OCI-LY7 (cell line): ENCODE results near the gene GPRIN3. TPM values are rescaled to one million over a fixed set of nuclear protein-coding genes. Genes with fewer than 3 reads are reported as not detected.
A peak's percentile ranks its signal among the peaks of the same experiment; 100 is the strongest.

ENCODE experiments used
- BruUV-seq: library from RNA; stranded (reverse); fragments of 400-500 nt; replicated peaks from 2 replicates; lab custom pipeline; 2021; lab: Mats Ljungman, UMichigan
- CTCF ChIA-PET: fragments of 300-600 bp; sonication (Branson Sonifier 250); formaldehyde crosslinking; loops from one replicate; lab custom pipeline; 2022; ENCODE audit warnings: antibody characterized with exemption; ENCODE audit not compliant: unreplicated experiment; lab: Charles Lee
- POLR2A ChIA-PET: fragments of 300-600 bp; sonication (Branson Sonifier 250); formaldehyde crosslinking; loops from one replicate; lab custom pipeline; 2022; ENCODE audit warnings: antibody characterized with exemption; lab: Charles Lee
- DNase-seq: peaks from one replicate; pipeline ENCODE4 v3.0.0-alpha.2; 2015; ENCODE audit warnings: low spot score
- H2AFZ ChIP-seq: fragments of 200-600 bp; sonication (generic), shearing (Covaris generic); 2 replicates; pipeline ENCODE4 v1.6.1; 2014; ENCODE audit warnings: mild to moderate bottlenecking, antibody characterized with exemption, low read length, moderate library complexity
- H3K27ac ChIP-seq: fragments of 200-600 bp; sonication (generic); 2 replicates; pipeline ENCODE4 v1.5.1; 2014; ENCODE audit warnings: mixed run types, low read depth, mild to moderate bottlenecking, moderate library complexity, low read length, inconsistent platforms; ENCODE audit not compliant: poor library complexity, severe bottlenecking
- H3K36me3 ChIP-seq: fragments of 200-600 bp; sonication (generic); 2 replicates; pipeline ENCODE4 v1.6.1; 2014; ENCODE audit warnings: mild to moderate bottlenecking, antibody characterized with exemption, low read length, moderate library complexity, mixed read lengths; ENCODE audit not compliant: insufficient read depth
- H3K4me1 ChIP-seq: fragments of 200-600 bp; sonication (generic); 2 replicates; pipeline ENCODE4 v1.5.1; 2014; ENCODE audit warnings: mild to moderate bottlenecking, low read length; ENCODE audit not compliant: insufficient read depth, poor library complexity, severe bottlenecking
- H3K4me2 ChIP-seq: fragments of 200-600 bp; sonication (generic); 2 replicates; pipeline ENCODE4 v1.6.1; 2014; ENCODE audit warnings: mild to moderate bottlenecking, low read length
- H3K4me3 ChIP-seq: fragments of 200-600 bp; sonication (generic); 2 replicates; pipeline ENCODE4 v1.5.1; 2014; ENCODE audit warnings: mild to moderate bottlenecking, low read depth, low read length; ENCODE audit not compliant: poor library complexity, severe bottlenecking
- H3K79me2 ChIP-seq: fragments of 200-600 bp; sonication (generic); 2 replicates; pipeline ENCODE4 v1.6.1; 2016; ENCODE audit warnings: low read depth, mild to moderate bottlenecking, low read length, moderate library complexity, mixed read lengths; ENCODE audit not compliant: insufficient read depth
- H3K9me2 ChIP-seq: fragments of 200-600 bp; sonication (generic); 2 replicates; pipeline ENCODE4 v1.6.1; 2016; ENCODE audit warnings: mild to moderate bottlenecking, low read length, mixed read lengths; ENCODE audit not compliant: insufficient read depth
- H3K9me3 ChIP-seq: fragments of 200-600 bp; sonication (generic); 2 replicates; pipeline ENCODE4 v1.6.1; 2014; ENCODE audit warnings: mild to moderate bottlenecking, mixed run types, low read length, mixed read lengths
- H4K20me1 ChIP-seq: fragments of 200-600 bp; sonication (generic); 2 replicates; pipeline ENCODE4 v1.6.1; 2014; ENCODE audit warnings: mild to moderate bottlenecking, antibody characterized with exemption, low read length, moderate library complexity, mixed read lengths; ENCODE audit not compliant: insufficient read depth
- EZH2phosphoT487 ChIP-seq: fragments of 200-600 bp; sonication (generic); IDR thresholded peaks from 2 replicates; pipeline ENCODE4 v1.6.1; 2018; ENCODE audit warnings: low read depth, borderline replicate concordance, mild to moderate bottlenecking, mixed run types, antibody characterized with exemption, low read length, moderate library complexity, mixed read lengths
- intact Hi-C: fragments of 100-400 bp; cut with micrococcal nuclease; formaldehyde crosslinking; loops from one replicate; pipeline ENCODE4 v1.10.0; 2022; ENCODE audit not compliant: unreplicated experiment
- total RNA-seq, 2 experiments: library from RNA; depleted of rRNA in 1 of 2; stranded (reverse); fragments of >200 nt in 1 of 2; shearing (Covaris generic) in 1 of 2; gene quantifications; 2 replicates each; pipeline ENCODE4 v1.2.3, GENCODE V29; 2014 to 2022
- TF ChIP-seq, protein P1 (sequence below): fragments of 200-600 bp; sonication (generic); conservative IDR thresholded peaks from 2 replicates; pipeline ENCODE4 v1.5.1; 2014; ENCODE audit warnings: mild to moderate bottlenecking, antibody characterized with exemption, low read length, moderate library complexity, mixed read lengths

GPRIN3 gene
- total RNA-seq, 2 experiments from 2014 or later: 4.6 to 9.3 TPM

DNA sequence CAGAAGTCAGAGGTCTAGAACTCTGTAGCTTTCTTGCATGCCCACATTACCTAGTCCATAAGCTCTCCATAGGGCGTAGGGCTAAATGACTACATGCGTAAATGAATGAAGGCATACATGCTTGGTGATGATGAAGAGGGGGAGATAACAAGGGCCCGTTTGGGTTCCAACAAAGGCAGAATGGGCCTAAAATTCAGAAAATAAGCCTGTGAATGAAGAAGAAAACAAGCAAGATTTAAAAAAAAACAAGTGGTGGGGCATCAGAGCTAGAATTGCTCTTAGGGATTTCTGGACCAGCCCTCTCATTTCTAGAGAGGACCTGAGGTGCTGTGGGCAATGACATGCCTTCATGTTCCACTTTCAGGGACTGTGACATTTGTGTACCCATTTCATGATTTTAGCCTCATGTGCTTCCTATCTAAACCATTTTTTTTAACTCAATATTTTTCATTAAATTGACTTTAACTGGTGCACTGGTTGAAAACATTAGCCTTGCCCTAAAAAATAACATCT lies 12.1 kb downstream of the GPRIN3 start:
- Histone ChIP-seq H3K4me1 (peaks cover 85% of the 10 kb centered on the region), H3K36me3 (peaks cover 7% of the 10 kb centered on the region; the same call in 1 of the 2 replicates), H3K4me2 (peak overlapping the region; percentile 78), H3K9me3 (peaks cover 12% of the 10 kb centered on the region; the same call in 1 of the 2 replicates), H4K20me1 (no peaks in the 10 kb centered on the region), H3K4me3 (peak overlapping the region; percentile 54), H2AFZ (no peak overlapping the region), H3K79me2 (peaks cover 42% of the 10 kb centered on the region; the same call in 1 of the 2 replicates), H3K27ac (peak overlapping the region; percentile 71), H3K9me2 (no peaks in the 10 kb centered on the region)
- no TSS peak for BruUV-seq
- POLR2A ChIA-PET: interaction anchor here (0.9 to 2.2 kb wide), 5 partner anchors 10 to 36 kb away, joined by 3 to 13 read pairs (median 3); no protein-coding TSS in a partner anchor
- DNase-seq: no peak
- TF ChIP-seq, protein P1, sequence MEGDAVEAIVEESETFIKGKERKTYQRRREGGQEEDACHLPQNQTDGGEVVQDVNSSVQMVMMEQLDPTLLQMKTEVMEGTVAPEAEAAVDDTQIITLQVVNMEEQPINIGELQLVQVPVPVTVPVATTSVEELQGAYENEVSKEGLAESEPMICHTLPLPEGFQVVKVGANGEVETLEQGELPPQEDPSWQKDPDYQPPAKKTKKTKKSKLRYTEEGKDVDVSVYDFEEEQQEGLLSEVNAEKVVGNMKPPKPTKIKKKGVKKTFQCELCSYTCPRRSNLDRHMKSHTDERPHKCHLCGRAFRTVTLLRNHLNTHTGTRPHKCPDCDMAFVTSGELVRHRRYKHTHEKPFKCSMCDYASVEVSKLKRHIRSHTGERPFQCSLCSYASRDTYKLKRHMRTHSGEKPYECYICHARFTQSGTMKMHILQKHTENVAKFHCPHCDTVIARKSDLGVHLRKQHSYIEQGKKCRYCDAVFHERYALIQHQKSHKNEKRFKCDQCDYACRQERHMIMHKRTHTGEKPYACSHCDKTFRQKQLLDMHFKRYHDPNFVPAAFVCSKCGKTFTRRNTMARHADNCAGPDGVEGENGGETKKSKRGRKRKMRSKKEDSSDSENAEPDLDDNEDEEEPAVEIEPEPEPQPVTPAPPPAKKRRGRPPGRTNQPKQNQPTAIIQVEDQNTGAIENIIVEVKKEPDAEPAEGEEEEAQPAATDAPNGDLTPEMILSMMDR: no peak
- no peak for TF ChIP-seq EZH2phosphoT487
- CTCF ChIA-PET: no interaction called here
- intact Hi-C loops: loop anchor here (10.0 kb wide), 1 partner anchor 1011 kb away; the partner anchor contains the start of gene PPM1K

DNA sequence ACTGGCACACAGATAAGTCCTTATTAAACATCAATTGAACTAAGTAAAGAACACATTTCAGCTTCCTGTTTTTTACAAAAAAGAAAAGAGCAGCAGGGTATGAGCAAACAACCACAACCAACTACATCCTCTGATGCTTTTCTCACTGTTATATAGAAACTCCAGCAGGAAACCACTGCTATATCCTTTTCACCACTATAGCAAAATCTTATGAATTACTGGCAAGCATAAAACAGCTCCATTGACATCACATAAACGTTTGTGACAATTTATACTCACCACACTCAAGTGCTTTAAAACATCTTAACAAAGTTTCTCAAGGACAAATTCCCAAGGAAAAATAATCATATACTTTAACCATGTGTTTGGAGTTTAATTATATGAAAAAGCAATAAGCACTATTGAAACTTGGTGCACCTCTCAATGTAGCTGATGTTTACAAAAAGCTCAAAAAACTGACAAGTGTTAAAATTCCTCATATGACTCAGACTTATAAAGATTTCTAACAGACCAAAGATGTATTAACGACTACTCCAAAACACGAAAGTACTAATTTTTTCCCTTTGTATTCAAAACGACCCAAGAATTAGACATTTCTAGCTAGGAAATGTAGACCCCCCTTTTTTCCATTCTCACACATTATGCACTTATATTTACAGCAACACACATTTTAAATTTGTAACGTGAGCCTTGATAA lies 12.9 kb downstream of the GPRIN3 start:
- H3K27ac ChIP-seq: peak overlapping the region; percentile 71
- CTCF ChIA-PET: no interaction called here
- peak; percentile 81 for DNase-seq

More for the DNA sequence above, 12.9 kb downstream of the GPRIN3 start:
- Histone ChIP-seq H3K9me2 (no peaks in the 10 kb centered on the region), H4K20me1 (no peaks in the 10 kb centered on the region), H3K4me2 (peak overlapping the region; percentile 78), H2AFZ (no peak overlapping the region), H3K4me1 (peaks cover 85% of the 10 kb centered on the region), H3K36me3 (peaks cover 7% of the 10 kb centered on the region; the same call in 1 of the 2 replicates), H3K79me2 (peaks cover 35% of the 10 kb centered on the region; the same call in 1 of the 2 replicates), H3K9me3 (peaks cover 12% of the 10 kb centered on the region; the same call in 1 of the 2 replicates), H3K4me3 (peak overlapping the region; percentile 54)
- intact Hi-C loops: loop anchor here (1.0 to 10.0 kb wide), 2 partner anchors 23 to 1010 kb away; partner anchors contain the start of gene PPM1K
- no TSS peak for BruUV-seq
- no peak for TF ChIP-seq EZH2phosphoT487
- TF ChIP-seq, protein P1: no peak
- POLR2A ChIA-PET: interaction anchor here (0.9 to 2.2 kb wide), 9 partner anchors 8 to 44 kb away, joined by 3 to 13 read pairs (median 4); no protein-coding TSS in a partner anchor
